ENCODE measurements around the gene SUN5.

- TF ChIP-seq CTCF (IDR thresholded peaks at IDR 0.05) (no peak), POLR2A (IDR thresholded peaks at IDR 0.05; ENCODE audit: low read length) (no peak), HOXA7 (CRISPR knock-in tag; IDR thresholded peaks at IDR 0.05) (no peak), FOSL2 (IDR thresholded peaks at IDR 0.05) (no peak), FOSL2 (CRISPR knock-in tag; IDR thresholded peaks at IDR 0.05) (no peak), MAFK (IDR thresholded peaks at IDR 0.05; ENCODE audit: partially characterized antibody) (no peak), RCOR1 (IDR thresholded peaks at IDR 0.05; ENCODE audit: low read depth, low read length) (no peak), RNF2 (IDR thresholded peaks at IDR 0.05; ENCODE audit: borderline replicate concordance, low read depth) (no peak), FOSB (CRISPR knock-in tag; IDR thresholded peaks at IDR 0.05) (no peak), USF2 (IDR thresholded peaks at IDR 0.05) (no peak), RFX5 (IDR thresholded peaks at IDR 0.05) (no peak), REST (IDR thresholded peaks at IDR 0.05) (no peak), NFE2L2 (conservative IDR thresholded peaks at IDR 0.05; ENCODE audit: low read length) (no peak), JUN (IDR thresholded peaks at IDR 0.05) (no peak), GATA3 (IDR thresholded peaks at IDR 0.05; ENCODE audit: borderline replicate concordance) (no peak)
These were observed 20.0 kb downstream of the SUN5 start for GRCh38 chr20:32984196-32984595.

Measured in A549 (cell line).